GM12878 (cell line): ENCODE data around the gene TLCD2. TPM values are rescaled to one million over a fixed set of nuclear protein-coding genes. Genes with fewer than 3 reads are reported as not detected.

Source experiments
- ATAC-seq: fragments of 200-7000 bp; cut with Tn5 transposase; 3 replicates; pipeline ENCODE4 v1.9.1; 2020; ENCODE audit warnings: mild to moderate bottlenecking, moderate library complexity
- BruUV-seq: library from RNA; stranded (reverse); fragments of 400-500 nt; replicated peaks from 2 replicates; lab custom pipeline; 2021; lab: Mats Ljungman, UMichigan
- CTCF ChIA-PET: fragments of 300-600 bp; sonication (Branson Sonifier 250); formaldehyde crosslinking; extraction: SDS; loops from one replicate; lab custom pipeline; 2021; ENCODE audit warnings: inconsistent platforms; lab: Yijun Ruan, JAX
- POLR2A ChIA-PET: fragments of 350-600 bp; formaldehyde crosslinking; extraction: SDS; loops from one replicate; lab custom pipeline; 2021; ENCODE audit warnings: inconsistent platforms; lab: Charles Lee
- RAD21 ChIA-PET: fragments of 300-600 bp; sonication (Branson Sonifier 250); formaldehyde crosslinking; loops from one replicate; lab custom pipeline; 2023; ENCODE audit warnings: antibody characterized with exemption; ENCODE audit not compliant: unreplicated experiment; lab: Charles Lee
- SMC1A ChIA-PET: fragments of 300-600 bp; sonication (Branson Sonifier 250); formaldehyde crosslinking; loops from one replicate; lab custom pipeline; 2023; ENCODE audit not compliant: unreplicated experiment, uncharacterized antibody; lab: Charles Lee
- DNase-seq: peaks from one replicate; pipeline ENCODE4 v3.0.0-alpha.2; 2011; ENCODE audit warnings: low read depth, low spot score
- FAIRE-seq: peaks from 3 replicates; lab custom pipeline; 2011; peaks lifted over from hg19 to GRCh38; lab: Jason Lieb, UNC
- H2AFZ ChIP-seq: 2 replicates; pipeline ENCODE4 v1.6.0; 2011; ENCODE audit warnings: low read depth, low read length, control low read depth; ENCODE audit not compliant: control insufficient read depth
- H3K27ac ChIP-seq: 2 replicates; pipeline ENCODE4 v1.5.1; 2011; ENCODE audit warnings: control low read depth; ENCODE audit not compliant: control insufficient read depth, insufficient read depth
- H3K27me3 ChIP-seq, 2 experiments: replicated peaks in 1 of 2; 2 replicates each; pipeline versions ENCODE4 v1.6.0 to v1.6.1; 2011; ENCODE audit warnings: low read length in 1 of 2; ENCODE audit not compliant: control insufficient read depth in 2 of 2, insufficient read depth in 2 of 2
- H3K36me3 ChIP-seq, 2 experiments: 2 replicates each; pipeline ENCODE4 v1.5.1; 2011; ENCODE audit warnings: low read length in 1 of 2; ENCODE audit not compliant: control insufficient read depth in 2 of 2, insufficient read depth in 2 of 2
- H3K4me1 ChIP-seq: 2 replicates; pipeline ENCODE4 v1.6.1; 2011; ENCODE audit warnings: mild to moderate bottlenecking, low read length, moderate library complexity, mixed read lengths; ENCODE audit not compliant: control insufficient read depth, insufficient read depth
- H3K4me2 ChIP-seq: 2 replicates; pipeline ENCODE4 v1.6.0; 2011; ENCODE audit warnings: control low read depth; ENCODE audit not compliant: control insufficient read depth, insufficient read depth
- H3K4me3 ChIP-seq: fragments of 200-600 bp; sonication (generic); 2 replicates; pipeline ENCODE4 v1.5.1; 2016
- H3K79me2 ChIP-seq: 2 replicates; pipeline ENCODE4 v1.6.0; 2011; ENCODE audit warnings: low read length; ENCODE audit not compliant: control insufficient read depth, insufficient read depth
- H3K9ac ChIP-seq: 2 replicates; pipeline ENCODE4 v1.8.0; 2011; ENCODE audit warnings: low read length, control low read depth, mixed read lengths; ENCODE audit not compliant: control insufficient read depth, insufficient read depth
- H3K9me3 ChIP-seq: replicated peaks from 3 replicates; pipeline ENCODE4 v1.5.1; 2011; ENCODE audit warnings: mild to moderate bottlenecking, low read length; ENCODE audit not compliant: control insufficient read depth, insufficient read depth
- H4K20me1 ChIP-seq: 2 replicates; pipeline ENCODE4 v1.6.0; 2011; ENCODE audit not compliant: control insufficient read depth, insufficient read depth
- BHLHE40 ChIP-seq, 2 experiments: fragments of 450-650 bp in 1 of 2; IDR thresholded peaks; 2 replicates each; pipeline ENCODE4 v1.6.1; 2011 to 2017; ENCODE audit warnings: low read depth in 2 of 2, borderline replicate concordance in 1 of 2, improper control_type of control experiment in 1 of 2, low read length in 1 of 2, mild to moderate bottlenecking in 1 of 2
- CREB1 ChIP-seq: IDR thresholded peaks from 2 replicates; pipeline ENCODE4 v1.6.1; 2012; ENCODE audit warnings: low read depth, mild to moderate bottlenecking, inconsistent platforms
- E2F8 ChIP-seq: fragments of 450-650 bp; IDR thresholded peaks from 2 replicates; pipeline ENCODE4 v1.6.1; 2018; ENCODE audit warnings: mild to moderate bottlenecking, low read depth, moderate library complexity; ENCODE audit not compliant: partially characterized antibody
- EED ChIP-seq: sonication (generic); IDR thresholded peaks from 2 replicates; pipeline ENCODE4 v1.6.1; 2016; ENCODE audit warnings: antibody characterized with exemption, low read depth
- ETV6 ChIP-seq, 2 experiments: fragments of 450-650 bp in 1 of 2; IDR thresholded peaks in 1 of 2; conservative IDR thresholded peaks in 1 of 2; 2 replicates each; pipeline ENCODE4 v1.6.1; 2014; ENCODE audit warnings: antibody characterized with exemption in 1 of 2, borderline replicate concordance in 1 of 2, low read depth in 1 of 2, mild to moderate bottlenecking in 1 of 2, moderate library complexity in 1 of 2
- IKZF1 ChIP-seq: fragments of 450-650 bp; conservative IDR thresholded peaks from 2 replicates; pipeline ENCODE4 v1.6.1; 2017; ENCODE audit warnings: antibody characterized with exemption, mild to moderate bottlenecking
- JUND ChIP-seq: IDR thresholded peaks from 2 replicates; pipeline ENCODE4 v1.6.1; 2012; ENCODE audit warnings: low read depth, mild to moderate bottlenecking, low read length, improper control_type of control experiment, moderate library complexity
- LARP7 ChIP-seq: fragments of 450-650 bp; IDR thresholded peaks from 2 replicates; pipeline ENCODE4 v1.6.1; 2017; ENCODE audit warnings: mild to moderate bottlenecking
- MAX ChIP-seq: IDR thresholded peaks from 2 replicates; pipeline ENCODE4 v1.6.1; 2012; ENCODE audit warnings: low read depth, low read length, improper control_type of control experiment
- RELA ChIP-seq: fragments of 450-650 bp; IDR thresholded peaks from 2 replicates; pipeline ENCODE4 v1.8.0; 2014; ENCODE audit warnings: borderline replicate concordance; ENCODE audit not compliant: partially characterized antibody
- ZNF592 ChIP-seq: fragments of 450-650 bp; IDR thresholded peaks from 2 replicates; pipeline ENCODE4 v1.6.1; 2017; ENCODE audit warnings: mild to moderate bottlenecking, moderate library complexity
- ZNF687 ChIP-seq: fragments of 450-650 bp; IDR thresholded peaks from 2 replicates; pipeline ENCODE4 v1.6.1; 2017; ENCODE audit warnings: mild to moderate bottlenecking, moderate library complexity
- ZSCAN29 ChIP-seq: fragments of 450-650 bp; IDR thresholded peaks from 2 replicates; pipeline ENCODE4 v1.6.1; 2017; ENCODE audit warnings: mild to moderate bottlenecking, moderate library complexity
- WGBS: methylation state at CpG from one replicate; pipeline ENCODE4 v1.1.6; 2016; ENCODE audit warnings: low lambda C conversion rate; ENCODE audit not compliant: insufficient replicate concordance, insufficient coverage; ENCODE audit errors: missing lambda C conversion rate; 5-methylcytosine and 5-hydroxymethylcytosine counted together
- in situ Hi-C: fragments of 300-500 bp; cut with MboI; formaldehyde crosslinking; loops from 9 replicates; pipeline ENCODE4 v1.14.3; 2018; ENCODE audit warnings: mixed read lengths
- intact Hi-C: fragments of 100-400 bp; cut with micrococcal nuclease; formaldehyde crosslinking; loops from one replicate; pipeline ENCODE4 v1.14.2; 2022; ENCODE audit not compliant: unreplicated experiment
- polyA plus RNA-seq, 11 experiments: library from polyadenylated mRNA; depleted of rRNA in 4 of 11; unstranded in 6 of 11; stranded (reverse) in 5 of 11; fragments of >200 nt; fragmentation: Nextera tagmentation in 4 of 11; fragmentation: Illumina TruSeq in 1 of 11; extraction: Ambion mirVana in 4 of 11; extraction: Trizol in 1 of 11; gene quantifications; 1 replicate in 1 of 11; 2 replicates in 10 of 11; pipeline versions ENCODE4 v1.2.1 to v1.2.3, GENCODE V29; 2011 to 2016; ENCODE audit warnings: inconsistent platforms in 2 of 11, missing spikeins in 2 of 11, low read depth in 1 of 11
- total RNA-seq, 4 experiments: library from RNA; depleted of rRNA in 3 of 4; stranded (reverse); fragments of >200 nt in 3 of 4; fragmentation: Illumina TruSeq in 1 of 4; extraction: Trizol in 1 of 4; gene quantifications; 2 replicates each; pipeline versions ENCODE4 v1.2.1 to v1.2.3, GENCODE V29; 2013 to 2021

The TLCD2 gene
- total and polyA plus RNA-seq, 10 of the 15 experiments (the other 5 are each of a cell fraction or from before 2014, with no cell fraction given): 0.02 to 0.15 (median 0.05) TPM; not detected in 2

- ChIA-PET SMC1A (no interaction called here), RAD21 (interaction anchor here (1.1 kb wide), 1 partner anchor 9 kb away, joined by 3 read pairs; no protein-coding TSS in a partner anchor), CTCF (interaction anchor here (1.6 to 2.0 kb wide), 2 partner anchors 8 to 10 kb away, joined by 6 to 7 read pairs; no protein-coding TSS in a partner anchor), POLR2A (no interaction called here)
- Histone ChIP-seq H3K4me1 (peaks cover 13% of the 10 kb centered on the region), H3K36me3 (peaks cover 3 to 5% of the 10 kb centered on the region in 2 experiments; a peak in 3 of 4 replicates), H3K9me3 (no peaks in the 10 kb centered on the region), H3K4me2 (no peak overlapping the region), H3K27ac (no peak overlapping the region), H3K27me3 (no peaks in the 10 kb centered on the region), H3K9ac (no peak overlapping the region), H3K79me2 (peaks cover 14% of the 10 kb centered on the region), H4K20me1 (no peaks in the 10 kb centered on the region), H2AFZ (no peak overlapping the region), H3K4me3 (no peak overlapping the region)
- DNase-seq: no peak
- WGBS: 98% methylated on average over 10 of the region's 15 CpGs
- intact Hi-C loops: no loop called here
- BruUV-seq: no TSS peak
- ATAC-seq: no peak
- in situ Hi-C loops: no loop called here
- FAIRE-seq: no peak
- TF ChIP-seq LARP7 (no peak), JUND (no peak), ZSCAN29 (no peak), E2F8 (no peak), RELA (no peak), MAX (no peak), ZNF687 (no peak), BHLHE40 (IDR thresholded peaks at IDR 0.05; ENCODE audit: borderline replicate concordance in 1 of 2, low read depth in 2 of 2, low read length in 1 of 2) (no peak), IKZF1 (no peak), ZNF592 (no peak), ETV6 (conservative IDR thresholded peaks at IDR 0.05 in 1 of 2, IDR thresholded peaks at IDR 0.05 in 1 of 2; ENCODE audit: borderline replicate concordance in 1 of 2, low read depth in 1 of 2) (no peak), CREB1 (no peak), EED (no peak)
Observed at GRCh38 chr17:1729966-1730325, 19.8 kb upstream of the TLCD2 start.
